GM18868 (cell line): ENCODE data around the gene KCNA5.

Source experiments
- ATAC-seq: cut with Tn5 transposase; IDR thresholded peaks from one replicate; pipeline ENCODE4 v1.9.1; 2021; ENCODE audit warnings: mild to moderate bottlenecking, moderate library complexity; ENCODE audit not compliant: unreplicated experiment

The KCNA5 gene

DNA sequence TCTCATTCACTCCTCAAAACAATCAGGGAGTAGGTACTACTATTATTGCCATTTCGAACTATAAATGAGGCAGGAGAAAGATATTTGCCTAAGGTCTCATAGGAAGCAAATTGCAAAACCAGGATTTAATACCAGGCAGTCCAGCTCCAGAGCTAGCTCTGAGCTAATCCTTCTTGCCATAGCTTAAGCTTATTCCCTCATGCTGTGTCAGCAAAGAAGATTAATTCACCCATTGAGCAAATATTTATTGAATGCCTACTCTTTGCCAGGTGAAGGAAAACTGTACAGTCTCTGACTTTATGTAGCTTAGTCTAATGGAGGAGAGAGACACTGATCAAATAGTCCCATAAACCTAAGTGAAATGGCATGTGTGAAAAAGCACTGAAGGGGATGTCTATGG is 19.5 kb downstream of the KCNA5 start:
- no peak for ATAC-seq

DNA sequence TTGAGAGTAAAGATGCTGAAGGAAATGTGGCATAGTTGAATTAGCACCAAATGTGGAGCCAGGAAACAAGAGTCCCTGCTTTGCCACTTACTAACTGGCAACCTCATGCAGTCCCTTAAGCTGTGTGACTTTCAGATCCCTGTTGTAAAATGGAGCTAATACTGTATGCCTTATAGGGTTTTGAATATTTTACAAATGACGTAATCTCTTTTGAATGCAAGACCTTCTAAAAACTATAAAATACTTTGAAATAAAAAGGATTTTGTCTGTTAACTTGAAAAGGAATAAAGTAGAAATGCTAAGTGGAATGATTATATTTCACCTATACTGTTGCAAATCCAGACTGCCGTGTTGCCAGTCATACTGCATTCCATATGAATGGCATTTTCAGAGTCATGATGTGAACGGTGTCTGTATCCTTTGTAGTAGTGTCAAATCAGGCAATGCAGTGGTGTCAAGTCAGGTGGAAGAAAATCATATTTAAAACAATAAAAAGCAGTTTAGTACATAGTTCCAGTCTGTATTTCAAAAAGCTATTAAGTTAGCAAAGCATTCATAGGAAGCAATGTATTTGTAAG is 21.3 kb downstream of the KCNA5 start:
- no peak for ATAC-seq

GRCh38 chr12:5066251-5066650 is 22.6 kb downstream of the KCNA5 start:
- ATAC-seq: no peak

- ATAC-seq: no peak
These were observed 24.4 kb downstream of the KCNA5 start for GRCh38 chr12:5068126-5068525.

DNA sequence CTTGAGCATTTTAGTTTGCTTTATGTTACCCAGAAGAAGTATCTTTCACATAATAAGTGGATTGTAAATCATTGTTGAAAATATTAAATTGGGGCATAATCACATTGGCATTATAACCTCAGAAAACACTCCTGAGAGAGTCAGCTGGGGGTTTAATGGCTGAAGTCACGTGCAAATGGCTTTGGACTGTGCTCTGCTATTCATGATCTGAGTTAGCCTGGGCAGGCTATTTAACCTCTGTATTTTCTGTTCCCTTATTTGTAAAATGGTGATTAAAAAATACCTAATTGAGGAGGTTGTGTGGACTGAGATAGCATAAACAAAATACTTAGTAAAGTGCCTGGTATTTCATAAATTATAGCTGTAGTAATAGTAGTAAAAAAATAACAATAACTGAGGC is 24.9 kb downstream of the KCNA5 start:
- no peak for ATAC-seq

- ATAC-seq: no peak
These were observed 26.4 kb downstream of the KCNA5 start for GRCh38 chr12:5070090-5070489.

DNA sequence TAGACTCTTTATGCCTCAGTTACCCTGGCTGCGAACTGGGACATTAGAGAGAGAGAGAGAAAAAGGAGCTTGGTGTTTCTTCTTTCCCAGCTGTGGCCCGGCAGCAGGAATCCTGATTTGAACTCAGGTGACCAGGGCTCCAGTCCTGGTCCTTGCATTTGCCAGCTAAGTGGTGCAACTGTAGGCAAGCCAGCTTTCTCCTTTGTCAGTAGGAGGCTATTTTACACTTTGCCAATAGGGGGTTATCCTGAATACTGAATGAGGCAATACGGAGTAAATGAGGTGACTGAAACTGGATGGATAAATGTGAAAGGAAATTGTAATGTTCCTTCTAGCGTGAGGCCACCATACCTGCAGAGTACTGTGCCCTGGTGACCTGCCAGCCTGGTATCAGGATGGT is 27.8 kb downstream of the KCNA5 start:
- ATAC-seq: no peak

DNA sequence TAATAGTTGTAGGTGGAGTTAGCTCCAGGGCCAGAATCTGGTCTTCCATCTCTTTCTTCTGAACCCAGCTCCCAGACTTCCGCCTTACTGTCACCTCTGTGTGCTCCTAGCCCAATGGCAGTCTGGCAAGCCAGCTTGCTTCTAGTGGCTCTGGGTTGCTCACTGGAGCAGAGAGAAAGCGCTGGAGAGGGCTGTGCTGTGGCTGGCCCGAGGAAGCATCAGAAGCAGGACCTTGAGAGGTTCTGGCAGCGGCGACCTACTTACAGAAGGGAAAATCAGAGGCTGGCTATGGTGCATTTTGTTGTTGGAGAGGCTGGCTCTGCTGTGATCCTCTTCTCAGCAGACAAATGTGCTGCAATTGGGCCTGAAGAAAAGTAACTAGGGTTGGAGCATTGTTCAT is 28.6 kb downstream of the KCNA5 start:
- no peak for ATAC-seq

- ATAC-seq: no peak
These were observed 29.4 kb downstream of the KCNA5 start for GRCh38 chr12:5073054-5073453.

DNA sequence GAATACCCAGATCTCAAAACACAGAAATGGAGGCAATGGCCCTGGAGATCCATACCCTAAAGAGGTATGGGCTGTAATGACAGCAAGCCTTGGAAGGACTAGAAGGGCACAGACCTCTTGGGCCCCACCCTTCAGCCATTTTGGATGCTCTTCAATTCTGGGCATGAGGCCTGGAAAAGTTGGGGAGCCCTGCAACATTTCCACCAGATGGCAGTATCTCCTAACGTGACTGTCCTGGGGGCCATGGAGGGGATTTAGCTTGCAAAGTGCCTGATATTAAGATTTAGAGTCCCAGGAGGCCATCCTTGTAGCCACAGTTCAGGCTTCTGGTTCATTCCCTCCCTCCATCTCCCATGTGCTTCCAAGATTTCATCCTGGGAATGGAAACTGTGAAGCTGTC is 30.2 kb downstream of the KCNA5 start:
- ATAC-seq: no peak

- no peak for ATAC-seq
These were observed 33.1 kb downstream of the KCNA5 start for GRCh38 chr12:5076761-5077160.

GRCh38 chr12:5078423-5078822 is 34.7 kb downstream of the KCNA5 start:
- no peak for ATAC-seq

DNA sequence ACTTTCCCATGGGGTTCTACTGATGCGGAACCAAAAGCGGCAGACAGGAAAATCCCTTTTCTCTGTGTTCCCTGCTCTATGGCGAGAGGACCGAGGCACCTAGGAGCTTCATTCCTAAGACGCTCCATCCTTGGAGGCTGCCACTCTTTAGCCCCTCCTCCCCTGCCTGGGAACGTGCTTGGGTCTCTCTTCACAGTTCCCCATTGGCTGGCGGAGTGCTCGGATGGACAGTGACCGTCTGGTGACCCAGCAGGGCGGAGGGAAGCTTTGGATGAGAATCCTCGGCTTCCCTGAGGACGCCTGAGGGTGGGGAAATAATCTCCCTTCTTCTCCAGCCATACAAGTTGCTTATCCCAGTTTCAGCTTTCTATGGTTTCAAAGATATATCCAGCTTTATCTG is 37.3 kb downstream of the KCNA5 start:
- no peak for ATAC-seq

DNA sequence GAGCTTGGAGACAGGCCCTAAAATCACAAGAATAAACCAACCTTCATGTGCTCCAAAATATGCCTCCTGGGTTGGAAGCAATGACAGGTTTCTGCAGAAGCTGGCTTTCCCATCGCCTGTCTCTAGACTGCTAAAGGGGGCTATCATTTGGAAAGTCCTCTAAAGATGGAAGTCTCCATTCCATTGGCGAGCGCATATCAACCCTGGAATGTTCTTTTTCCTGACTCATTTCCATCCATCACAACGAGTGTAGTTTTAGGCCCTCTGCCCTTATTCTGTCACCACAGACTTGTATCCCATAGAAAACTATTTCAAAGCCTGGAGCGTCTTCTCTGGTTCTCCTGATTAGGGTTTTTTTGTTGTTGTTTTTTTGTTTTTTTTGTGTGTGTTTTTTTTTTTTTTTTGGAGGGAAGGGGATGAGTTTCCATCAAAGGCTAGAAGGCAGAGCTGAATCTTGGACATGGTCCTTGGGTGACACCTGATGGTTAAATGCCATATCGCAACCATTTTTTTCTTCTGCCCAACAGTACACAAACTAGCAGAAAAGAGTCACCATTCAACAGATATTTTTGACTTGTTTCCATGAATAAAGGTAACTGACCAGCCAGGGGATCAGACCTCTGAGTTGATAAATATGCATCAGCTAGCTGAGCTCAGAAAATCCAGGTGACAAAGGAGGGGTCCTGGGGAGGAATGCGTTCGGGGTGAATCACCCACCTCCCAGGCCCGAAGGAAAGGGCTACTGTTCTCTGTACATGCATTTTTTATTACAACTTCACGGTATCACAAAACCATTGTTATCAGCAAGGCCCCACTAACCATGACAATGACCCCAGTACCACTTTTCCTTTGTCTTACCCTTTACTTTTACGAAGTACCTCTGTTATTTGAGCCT is 40.5 kb downstream of the KCNA5 start:
- no peak for ATAC-seq

GRCh38 chr12:5085896-5086295 is 42.2 kb downstream of the KCNA5 start:
- ATAC-seq: no peak

- no peak for ATAC-seq
These were observed 44.3 kb downstream of the KCNA5 start for GRCh38 chr12:5087831-5088554.

DNA sequence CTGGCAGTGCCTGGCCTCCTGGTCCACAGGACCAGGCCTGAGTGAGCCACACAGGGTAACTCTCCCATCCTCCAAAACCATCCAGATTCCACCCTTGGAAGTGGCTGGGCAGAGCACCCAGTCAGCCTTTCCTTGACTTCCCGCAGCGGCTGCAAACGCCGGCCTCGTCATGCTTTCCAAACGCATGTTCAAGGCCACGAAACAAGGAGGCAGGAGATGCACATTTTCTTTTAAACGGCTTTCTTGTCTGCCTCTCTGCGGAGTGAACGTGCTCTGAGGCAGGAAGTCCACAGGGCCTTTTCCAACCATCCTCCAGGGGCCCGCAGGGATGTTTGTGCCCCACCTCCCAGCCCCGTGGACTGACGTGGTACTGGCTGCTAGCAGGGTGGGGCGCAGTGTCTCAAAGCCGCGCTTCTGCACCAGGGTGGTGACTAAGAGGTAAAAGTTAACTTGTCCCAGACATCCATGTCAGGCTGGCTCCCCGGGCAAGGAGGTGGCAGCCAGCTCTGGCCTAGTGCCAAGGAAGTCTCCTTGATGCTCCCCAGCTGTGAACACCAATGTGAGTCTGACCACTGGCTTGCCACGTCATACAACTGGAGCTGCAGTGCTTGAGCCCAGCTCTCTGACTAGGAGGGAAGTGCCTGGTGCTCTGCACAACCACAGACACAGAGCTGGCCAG is 45.0 kb downstream of the KCNA5 start:
- no peak for ATAC-seq

DNA sequence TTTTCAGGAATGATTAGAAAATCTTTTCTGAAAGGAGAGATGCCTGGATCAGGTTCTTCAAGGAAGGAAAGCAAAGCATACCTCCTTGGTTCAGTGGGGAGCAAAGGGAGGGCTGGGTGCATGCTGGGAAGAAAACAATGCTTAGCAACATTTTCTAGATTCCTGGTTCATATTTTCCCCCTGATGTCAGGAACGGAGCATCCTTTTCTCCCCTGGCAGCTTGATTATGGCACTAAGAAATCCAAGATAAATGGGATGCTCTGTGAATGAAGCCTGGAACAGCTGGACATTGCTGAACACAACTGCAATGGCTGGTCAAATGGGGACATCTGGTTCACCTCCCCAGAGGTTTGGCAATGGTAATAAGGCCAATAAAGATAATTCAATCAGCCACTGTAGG is 50.9 kb downstream of the KCNA5 start:
- no peak for ATAC-seq

GRCh38 chr12:5094986-5095385 is 51.3 kb downstream of the KCNA5 start:
- no peak for ATAC-seq
